Prostate gland (tissue), 2 donors: ENCODE measurements around the gene WDTC1.

ENCODE experiments used
- CTCF ChIP-seq, 4 experiments: fragments of 200-600 bp in 2 of 4; fragments of 450-650 bp in 2 of 4; sonication (generic) in 2 of 4; IDR thresholded peaks; 1 replicate in 3 of 4; 2 replicates in 1 of 4; pipeline ENCODE4 v1.5.1; 2016 to 2019; ENCODE audit warnings: antibody characterized with exemption in 4 of 4, mild to moderate bottlenecking in 2 of 4, moderate library complexity in 2 of 4
- POLR2A ChIP-seq: fragments of 450-650 bp; IDR thresholded peaks from one replicate; pipeline ENCODE4 v1.6.1; 2016; ENCODE audit warnings: antibody characterized with exemption, mild to moderate bottlenecking
- POLR2AphosphoS5 ChIP-seq: sonication (generic); formaldehyde crosslinking; IDR thresholded peaks from one replicate; pipeline ENCODE4 v1.6.1; 2017; ENCODE audit warnings: antibody characterized with exemption

DNA sequence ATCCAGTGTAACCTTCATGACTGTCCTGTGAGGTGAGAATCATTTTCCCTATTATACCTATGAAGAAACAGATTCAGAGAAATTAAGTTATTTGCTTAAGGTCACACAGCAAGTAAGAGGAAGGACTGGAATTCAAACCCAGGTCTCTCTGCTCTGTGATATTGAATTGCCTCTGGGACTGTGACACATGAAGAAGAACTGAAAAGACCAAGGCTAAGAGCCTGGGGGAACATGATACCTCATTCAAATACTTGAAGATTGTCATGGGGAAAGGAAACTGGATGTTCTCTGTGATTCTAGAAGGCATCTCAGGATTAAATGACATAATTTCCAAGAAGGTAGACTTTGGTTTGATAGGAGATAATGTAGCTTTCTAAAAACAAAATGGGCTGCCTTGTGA lies 3.6 kb downstream of the WDTC1 start:
- TF ChIP-seq CTCF (IDR thresholded peaks at IDR 0.05): no peak
- TF ChIP-seq POLR2A: no peak
- TF ChIP-seq POLR2AphosphoS5: no peak
